ENCODE results near the gene TMEM184B. TPM values are rescaled to one million over a fixed set of nuclear protein-coding genes. Genes with fewer than 3 reads are reported as not detected.

Gene TMEM184B
- total and polyA plus RNA-seq, 9 donors = 15.3 to 48.3 (median 38.2) TPM

DNA sequence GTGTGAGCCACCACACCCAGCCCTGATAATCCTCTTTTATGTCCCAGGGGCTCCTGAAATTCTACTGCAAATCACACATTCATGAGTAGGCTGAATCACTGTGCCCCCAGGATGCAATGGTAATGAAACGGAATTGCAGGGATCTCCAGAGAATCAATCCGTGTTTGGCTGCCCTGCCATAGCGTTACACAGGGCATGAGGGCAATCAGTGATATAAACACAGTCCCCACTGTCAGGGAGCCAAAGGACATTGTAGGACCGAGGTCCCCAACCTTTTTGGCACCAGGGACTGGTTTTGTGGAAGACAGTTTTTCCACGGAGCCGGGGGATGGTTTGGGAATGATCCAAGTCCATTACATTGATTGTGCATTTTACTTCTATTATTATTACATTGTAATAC, 82.2 kb downstream of the TMEM184B start:
- Histone ChIP-seq H3K27ac (no peak overlapping the region), H3K36me3 (no peaks in the 10 kb centered on the region), H3K9me3 (no peaks in the 10 kb centered on the region), H3K27me3 (no peaks in the 10 kb centered on the region), H3K4me1 (ENCODE audit: insufficient read depth) (peaks cover 3% of the 10 kb centered on the region), H3K4me3 (no peak overlapping the region)
- DNase-seq = no peak
- intact Hi-C loops (cut with DNase I) = no loop called here
- TF ChIP-seq POLR2A (IDR thresholded peaks at IDR 0.05) (no peak), EP300 (IDR thresholded peaks at IDR 0.05) (no peak)
- TF ChIP-seq, protein P1, sequence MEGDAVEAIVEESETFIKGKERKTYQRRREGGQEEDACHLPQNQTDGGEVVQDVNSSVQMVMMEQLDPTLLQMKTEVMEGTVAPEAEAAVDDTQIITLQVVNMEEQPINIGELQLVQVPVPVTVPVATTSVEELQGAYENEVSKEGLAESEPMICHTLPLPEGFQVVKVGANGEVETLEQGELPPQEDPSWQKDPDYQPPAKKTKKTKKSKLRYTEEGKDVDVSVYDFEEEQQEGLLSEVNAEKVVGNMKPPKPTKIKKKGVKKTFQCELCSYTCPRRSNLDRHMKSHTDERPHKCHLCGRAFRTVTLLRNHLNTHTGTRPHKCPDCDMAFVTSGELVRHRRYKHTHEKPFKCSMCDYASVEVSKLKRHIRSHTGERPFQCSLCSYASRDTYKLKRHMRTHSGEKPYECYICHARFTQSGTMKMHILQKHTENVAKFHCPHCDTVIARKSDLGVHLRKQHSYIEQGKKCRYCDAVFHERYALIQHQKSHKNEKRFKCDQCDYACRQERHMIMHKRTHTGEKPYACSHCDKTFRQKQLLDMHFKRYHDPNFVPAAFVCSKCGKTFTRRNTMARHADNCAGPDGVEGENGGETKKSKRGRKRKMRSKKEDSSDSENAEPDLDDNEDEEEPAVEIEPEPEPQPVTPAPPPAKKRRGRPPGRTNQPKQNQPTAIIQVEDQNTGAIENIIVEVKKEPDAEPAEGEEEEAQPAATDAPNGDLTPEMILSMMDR (IDR thresholded peaks at IDR 0.05) = no peak
- WGBS, 3 donors = 62 to 67% (median 63%) methylated on average over 6 of the region's 6 CpGs

DNA sequence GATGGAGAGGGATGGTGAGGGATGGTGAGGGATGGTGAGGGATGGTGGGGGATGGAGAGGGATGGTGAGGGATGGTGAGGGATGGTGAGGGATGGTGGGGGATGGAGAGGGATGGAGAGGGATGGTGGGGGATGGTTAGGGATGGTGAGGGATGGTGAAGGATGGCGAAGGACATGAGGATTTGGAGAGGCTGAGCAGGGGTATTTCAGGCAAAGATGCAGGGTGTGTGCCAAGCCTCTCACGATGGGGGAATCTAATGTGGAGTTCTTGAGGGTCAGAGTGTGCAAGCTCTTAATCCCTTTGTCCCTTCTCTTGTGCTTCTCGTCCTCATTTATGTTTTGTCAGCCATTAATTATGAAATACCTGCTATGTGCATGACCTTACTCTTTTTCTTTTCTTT, 83.7 kb downstream of the TMEM184B start:
- 66 to 82% (median 67%) methylated on average over 3 of the region's 3 CpGs for WGBS, 3 donors
- Histone ChIP-seq H3K9me3 (no peaks in the 10 kb centered on the region), H3K4me1 (ENCODE audit: insufficient read depth) (no peaks in the 10 kb centered on the region), H3K4me3 (no peak overlapping the region), H3K27me3 (no peaks in the 10 kb centered on the region), H3K36me3 (no peaks in the 10 kb centered on the region), H3K27ac (no peak overlapping the region)
- TF ChIP-seq POLR2A (IDR thresholded peaks at IDR 0.05) (no peak), EP300 (IDR thresholded peaks at IDR 0.05) (no peak)
- TF ChIP-seq, protein P1 (IDR thresholded peaks at IDR 0.05) = no peak
- intact Hi-C loops (cut with DNase I) = no loop called here
- no peak for DNase-seq

DNA sequence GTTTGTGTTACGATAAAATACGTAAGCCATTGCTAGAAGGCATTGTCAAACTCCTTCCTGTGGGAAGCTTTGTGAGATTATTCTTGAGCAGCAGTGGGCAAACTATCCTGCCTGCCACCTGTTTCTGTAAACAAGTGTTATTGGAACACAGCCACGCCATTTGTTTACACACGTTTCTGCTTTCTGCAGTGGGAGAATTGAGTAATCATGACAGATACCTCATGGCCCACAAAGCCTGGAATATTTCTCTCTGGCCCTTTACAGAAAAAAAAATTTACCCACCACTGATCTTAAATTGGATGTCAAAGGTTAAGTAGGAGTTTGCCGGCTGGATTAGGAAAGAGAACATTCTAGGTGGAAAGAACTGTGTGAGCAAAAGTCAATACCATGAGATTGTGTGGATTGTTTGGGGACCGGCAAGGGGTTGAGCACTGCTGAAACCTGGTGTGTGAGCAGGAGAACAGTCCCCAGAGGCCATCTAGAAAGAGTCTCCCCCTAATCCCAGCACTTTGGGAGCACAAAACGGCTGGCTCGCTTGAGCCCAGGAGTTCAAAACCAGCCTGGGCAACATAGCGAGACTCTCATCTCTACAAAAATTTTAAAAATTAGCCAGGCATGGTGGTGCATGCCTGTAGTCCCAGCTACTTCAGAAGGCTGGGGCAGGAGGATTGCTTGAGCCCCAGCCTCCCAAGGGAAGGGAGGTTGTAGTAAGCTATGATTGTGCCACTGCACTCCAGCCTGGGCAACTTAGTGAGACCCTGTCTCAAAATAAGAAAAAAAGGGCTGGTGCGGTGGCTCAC, 85.2 kb downstream of the TMEM184B start:
- Histone ChIP-seq H3K27ac (peak overlapping the region in 1 of 2 donors; percentile 38), H3K4me3 (no peak overlapping the region), H3K36me3 (no peaks in the 10 kb centered on the region), H3K4me1 (ENCODE audit: insufficient read depth) (no peaks in the 10 kb centered on the region), H3K27me3 (no peaks in the 10 kb centered on the region), H3K9me3 (no peaks in the 10 kb centered on the region)
- WGBS, 3 donors = 62 to 67% (median 63%) methylated on average over 10 of the region's 10 CpGs
- TF ChIP-seq EP300 (IDR thresholded peaks at IDR 0.05) (no peak), POLR2A (IDR thresholded peaks at IDR 0.05) (no peak)
- TF ChIP-seq, protein P1 (IDR thresholded peaks at IDR 0.05) = no peak
- no peak for DNase-seq
- intact Hi-C loops (cut with DNase I) = no loop called here

DNA sequence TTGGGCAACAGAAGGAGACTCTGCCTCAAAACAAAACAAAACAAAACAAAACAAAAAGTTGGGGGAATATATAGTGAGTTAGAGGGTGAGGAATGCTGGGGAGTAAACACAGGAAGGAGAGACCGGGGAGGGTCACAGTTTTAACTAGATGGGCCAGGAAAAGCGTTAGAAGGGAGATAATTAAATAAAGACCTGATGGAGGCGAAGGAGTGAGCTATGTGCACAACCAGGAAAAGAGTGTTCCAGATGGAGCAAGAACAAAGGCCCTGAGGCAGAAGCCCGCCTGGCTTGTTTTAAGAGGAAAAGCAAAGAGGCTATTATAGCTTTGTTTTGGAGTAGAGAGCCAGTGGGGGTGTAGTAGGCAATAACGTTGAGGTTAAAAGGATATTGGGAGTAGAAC, 86.4 kb downstream of the TMEM184B start:
- Histone ChIP-seq H3K4me3 (no peak overlapping the region), H3K36me3 (no peaks in the 10 kb centered on the region), H3K27me3 (no peaks in the 10 kb centered on the region), H3K4me1 (ENCODE audit: insufficient read depth) (no peaks in the 10 kb centered on the region), H3K27ac (no peak overlapping the region), H3K9me3 (no peaks in the 10 kb centered on the region)
- 28 to 29% (median 28%) methylated on average over 5 of the region's 5 CpGs for WGBS, 3 donors
- TF ChIP-seq EP300 (IDR thresholded peaks at IDR 0.05) (no peak), POLR2A (IDR thresholded peaks at IDR 0.05) (no peak)
- TF ChIP-seq, protein P1 (IDR thresholded peaks at IDR 0.05) = no peak
- no peak for DNase-seq
- intact Hi-C loops (cut with DNase I) = no loop called here

All from ovary (tissue), 9 donors.